ENCODE data around the gene TBC1D22A. TPM values are rescaled to one million over a fixed set of nuclear protein-coding genes. Genes with fewer than 3 reads are reported as not detected.

TBC1D22A gene
- total RNA-seq, 8 experiments from 2014 or later = 6.6 to 31.4 (median 12.3) TPM

DNA sequence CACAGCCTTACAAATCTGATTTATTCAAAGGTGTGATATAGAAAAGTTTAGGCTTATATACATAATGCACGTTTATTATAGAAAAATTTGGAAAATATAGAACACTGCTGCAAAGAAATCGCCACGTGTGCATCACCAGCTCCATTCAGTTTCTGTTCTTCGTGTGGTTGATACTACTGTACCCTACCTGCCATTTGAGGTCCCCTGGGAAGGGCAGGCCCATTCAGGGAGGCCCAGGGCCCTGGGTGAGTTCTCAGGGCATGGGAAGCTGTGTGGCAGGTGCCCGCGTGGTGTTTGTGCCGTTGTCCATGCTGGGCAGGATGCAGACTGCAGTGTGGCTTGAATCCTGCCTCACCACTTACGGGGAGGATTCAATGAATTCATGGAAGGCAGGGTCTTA lies 60.8 kb downstream of the TBC1D22A start:
- no peak for ATAC-seq (replicated peaks in 6 of 8)

DNA sequence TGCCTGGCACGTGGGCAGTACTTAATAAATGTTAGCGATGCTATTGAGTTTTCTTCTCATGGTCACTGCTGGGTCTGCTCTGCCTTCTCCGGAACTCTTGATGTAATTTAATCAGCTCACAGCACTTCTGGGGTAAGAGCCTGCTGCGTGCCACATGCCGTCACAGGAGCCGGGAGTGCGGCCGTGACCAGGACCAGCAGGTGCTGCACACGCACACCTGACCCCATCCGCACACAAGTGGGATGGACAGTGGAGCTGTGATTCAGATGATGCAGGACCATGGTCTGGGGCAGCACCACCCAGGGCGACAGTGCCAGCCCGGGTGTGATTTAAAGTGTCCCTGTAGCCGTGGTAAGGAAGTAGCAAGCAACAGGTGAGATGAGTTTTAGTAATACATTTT lies 61.2 kb downstream of the TBC1D22A start:
- no peak for ATAC-seq (replicated peaks in 6 of 8)
- WGBS, 10 experiments = 57 to 100% (median 95%) methylated on average over 1 to 10 of the region's 13 CpGs; no CpG with 5 or more reads in 3 of the 10 experiments
- H3K27ac ChIP-seq = no peak overlapping the region
- in situ Hi-C loops (cut with MboI; ENCODE audit: low pct_unique_long_range_greater_than_20kb in 2 of 9, low sequenced_read_pairs in 9 of 9, unreplicated experiment in 9 of 9) = loop anchor here in 1 of 9 experiments (25.0 kb wide), 1 partner anchor 1664 kb away; a partner anchor contains a TSS
- H3K4me3 ChIP-seq = no peak overlapping the region
- no peaks in the 10 kb centered on the region for H3K4me1 ChIP-seq (replicated peaks in 1 of 2)

More for the DNA sequence above, 60.8 kb downstream of the TBC1D22A start:
- no peaks in the 10 kb centered on the region for H3K4me1 ChIP-seq (replicated peaks in 1 of 2)
- 80 to 100% (median 90%) methylated on average over 1 to 7 of the region's 8 CpGs; no CpG with 5 or more reads in 1 of the 10 experiments for WGBS, 10 experiments
- H3K27ac ChIP-seq = no peak overlapping the region
- H3K4me3 ChIP-seq = no peak overlapping the region
- in situ Hi-C loops (cut with MboI; ENCODE audit: low pct_unique_long_range_greater_than_20kb in 2 of 9, low sequenced_read_pairs in 9 of 9, unreplicated experiment in 9 of 9) = loop anchor here in 1 of 9 experiments (25.0 kb wide), 1 partner anchor 1664 kb away; a partner anchor contains a TSS

- 60 to 94% (median 88%) methylated on average over 1 to 7 of the region's 9 CpGs; no CpG with 5 or more reads in 5 of the 10 experiments for WGBS, 10 experiments
- in situ Hi-C loops (cut with MboI; ENCODE audit: low pct_unique_long_range_greater_than_20kb in 2 of 9, low sequenced_read_pairs in 9 of 9, unreplicated experiment in 9 of 9) = loop anchor here in 1 of 9 experiments (25.0 kb wide), 1 partner anchor 1663 kb away; a partner anchor contains a TSS
- H3K4me3 ChIP-seq = no peak overlapping the region
Observed at GRCh38 chr22:46824344-46824909, 62.0 kb downstream of the TBC1D22A start.

GRCh38 chr22:46824980-46825544 lies 62.6 kb downstream of the TBC1D22A start:
- in situ Hi-C loops (cut with MboI; ENCODE audit: low pct_unique_long_range_greater_than_20kb in 2 of 9, low sequenced_read_pairs in 9 of 9, unreplicated experiment in 9 of 9) = loop anchor here in 1 of 9 experiments (25.0 kb wide), 1 partner anchor 1662 kb away; a partner anchor contains a TSS
- Histone ChIP-seq H3K27ac (no peak overlapping the region), H3K4me3 (no peak overlapping the region), H3K4me1 (replicated peaks in 1 of 2) (peaks cover 0 to 8% of the 10 kb centered on the region in 2 donors)
- WGBS, 10 experiments = 85 to 100% (median 92%) methylated on average over 1 to 11 of the region's 12 CpGs; no CpG with 5 or more reads in 3 of the 10 experiments
- peak in 2 of 8 experiments; percentile 3 to 15 for ATAC-seq (replicated peaks in 6 of 8)

More at GRCh38 chr22:46824344-46824909, 62.0 kb downstream of the TBC1D22A start:
- ATAC-seq (replicated peaks in 6 of 8) = peak in 1 of 8 experiments; percentile 62
- Histone ChIP-seq H3K27ac (no peak overlapping the region), H3K4me1 (replicated peaks in 1 of 2) (peaks cover 0 to 5% of the 10 kb centered on the region in 2 donors)

DNA sequence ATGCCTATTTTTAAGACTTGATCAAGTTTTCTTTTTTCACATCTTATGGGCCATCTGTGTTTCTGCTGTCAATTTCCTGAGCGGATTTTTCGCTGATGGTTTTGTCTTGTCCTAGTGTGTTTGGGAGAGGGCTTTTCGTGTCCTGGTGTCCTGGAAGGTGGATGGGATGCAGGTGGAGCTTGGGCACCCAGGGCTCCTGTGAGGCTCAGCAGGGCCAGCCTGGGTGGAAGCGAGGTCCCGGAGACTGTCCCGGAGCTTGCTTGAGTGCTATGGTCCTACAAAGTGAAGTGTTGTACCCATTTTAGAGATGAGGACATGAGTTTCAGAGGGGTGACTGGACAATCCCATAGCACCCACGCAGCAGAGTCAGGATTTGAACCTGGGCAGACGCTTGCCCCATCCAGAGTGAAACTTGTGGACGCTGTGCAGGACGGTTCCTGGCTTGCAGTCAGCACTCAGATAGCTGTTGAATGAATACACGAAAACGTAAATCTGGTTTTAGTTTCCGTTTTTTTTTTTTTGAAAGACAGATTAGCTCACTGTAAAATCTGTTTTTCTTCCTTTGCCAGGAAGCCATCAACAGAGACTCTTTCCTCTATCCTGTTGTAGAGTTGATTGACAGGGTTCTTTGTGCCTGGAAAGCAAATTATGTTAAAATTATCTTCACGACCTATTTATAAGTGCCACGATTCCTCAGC lies 64.1 kb downstream of the TBC1D22A start:
- no peak for ATAC-seq (replicated peaks in 6 of 8)
- in situ Hi-C loops (cut with MboI; ENCODE audit: low pct_unique_long_range_greater_than_20kb in 2 of 9, low sequenced_read_pairs in 9 of 9, unreplicated experiment in 9 of 9) = no loop called here
- no peak overlapping the region for H3K4me3 ChIP-seq
- H3K4me1 ChIP-seq (replicated peaks in 1 of 2) = peaks cover 0 to 8% of the 10 kb centered on the region in 2 donors
- H3K27ac ChIP-seq = no peak overlapping the region
- WGBS, 10 experiments = 74 to 98% (median 90%) methylated on average over 4 to 11 of the region's 15 CpGs; no CpG with 5 or more reads in 1 of the 10 experiments

DNA sequence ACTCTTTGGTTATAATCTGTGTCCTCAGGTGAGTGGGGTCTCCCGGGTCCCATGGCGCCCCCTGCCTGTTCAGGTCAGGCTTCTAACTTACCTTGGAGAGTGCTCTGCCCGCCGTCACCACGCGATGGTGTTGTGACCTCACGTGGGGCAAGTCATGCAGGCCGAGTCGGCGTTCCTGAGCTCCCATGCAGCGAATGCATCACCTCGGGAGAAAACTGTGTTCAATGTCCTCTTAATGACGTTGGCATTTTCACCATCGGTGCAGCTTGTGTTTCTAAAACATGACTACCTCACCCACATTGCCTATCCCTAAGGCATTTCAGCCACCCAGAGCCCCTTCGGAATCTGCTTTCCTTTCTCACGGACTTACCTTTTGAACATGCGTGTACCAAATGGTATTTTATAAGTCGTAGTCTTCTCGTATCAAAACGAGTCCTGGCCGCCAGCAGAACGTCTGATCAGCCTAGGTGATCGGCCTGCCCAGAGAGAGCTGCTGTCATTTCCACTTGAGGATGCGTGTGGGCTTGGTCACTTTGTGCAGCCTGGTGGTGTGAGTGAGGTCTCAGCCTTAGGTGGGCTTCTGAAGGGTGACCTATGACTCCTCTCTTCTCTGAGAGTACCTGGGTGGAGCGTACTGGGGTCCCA lies 64.8 kb downstream of the TBC1D22A start:
- WGBS, 10 experiments = 82 to 100% (median 92%) methylated on average over 1 to 19 of the region's 25 CpGs; no CpG with 5 or more reads in 2 of the 10 experiments
- ATAC-seq (replicated peaks in 6 of 8) = no peak
- Histone ChIP-seq H3K4me3 (no peak overlapping the region), H3K27ac (no peak overlapping the region), H3K4me1 (replicated peaks in 1 of 2) (peaks cover 0 to 8% of the 10 kb centered on the region in 2 donors)
- in situ Hi-C loops (cut with MboI; ENCODE audit: low pct_unique_long_range_greater_than_20kb in 2 of 9, low sequenced_read_pairs in 9 of 9, unreplicated experiment in 9 of 9) = no loop called here

- 83 to 100% (median 100%) methylated on average over 1 to 7 of the region's 12 CpGs; no CpG with 5 or more reads in 2 of the 10 experiments for WGBS, 10 experiments
- in situ Hi-C loops (cut with MboI; ENCODE audit: low pct_unique_long_range_greater_than_20kb in 2 of 9, low sequenced_read_pairs in 9 of 9, unreplicated experiment in 9 of 9) = no loop called here
- H3K4me3 ChIP-seq = no peak overlapping the region
- no peak overlapping the region for H3K27ac ChIP-seq
- peaks cover 0 to 8% of the 10 kb centered on the region in 2 donors for H3K4me1 ChIP-seq (replicated peaks in 1 of 2)
- ATAC-seq (replicated peaks in 6 of 8) = no peak
Observed at GRCh38 chr22:46827781-46828180, 65.3 kb downstream of the TBC1D22A start.

DNA sequence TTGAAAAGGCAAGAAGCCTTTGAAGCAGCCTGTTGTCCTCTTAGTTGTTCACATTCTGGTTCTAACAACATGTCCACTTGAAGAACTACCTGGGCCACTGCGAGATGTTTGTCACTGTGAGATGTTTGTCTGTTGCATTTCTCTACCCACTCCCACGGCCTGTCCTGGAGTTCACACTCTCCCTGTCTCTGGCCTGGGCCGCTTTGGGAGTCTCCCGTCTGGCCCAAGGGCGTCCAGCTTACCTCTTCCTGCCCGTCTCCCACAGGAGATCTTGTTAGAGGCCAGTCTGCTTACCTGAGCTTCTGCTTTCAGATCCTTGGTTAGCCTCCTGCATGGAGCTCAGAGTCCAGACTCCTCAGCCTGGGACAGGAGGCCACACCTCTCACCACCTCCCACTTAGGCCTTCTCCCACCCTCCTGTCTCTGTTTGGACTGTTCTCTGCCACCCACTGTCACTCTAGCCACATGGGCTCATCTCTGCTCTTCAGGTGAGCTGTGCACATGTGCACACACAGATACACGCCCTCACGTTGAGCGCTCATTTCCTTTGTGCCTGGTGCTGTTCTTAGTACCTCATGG lies 66.0 kb downstream of the TBC1D22A start:
- WGBS, 10 experiments = 65 to 100% (median 94%) methylated on average over 1 to 4 of the region's 9 CpGs; no CpG with 5 or more reads in 3 of the 10 experiments
- peaks cover 0 to 8% of the 10 kb centered on the region in 2 donors for H3K4me1 ChIP-seq (replicated peaks in 1 of 2)
- no peak overlapping the region for H3K4me3 ChIP-seq
- ATAC-seq (replicated peaks in 6 of 8) = no peak
- in situ Hi-C loops (cut with MboI; ENCODE audit: low pct_unique_long_range_greater_than_20kb in 2 of 9, low sequenced_read_pairs in 9 of 9, unreplicated experiment in 9 of 9) = no loop called here
- no peak overlapping the region for H3K27ac ChIP-seq

DNA sequence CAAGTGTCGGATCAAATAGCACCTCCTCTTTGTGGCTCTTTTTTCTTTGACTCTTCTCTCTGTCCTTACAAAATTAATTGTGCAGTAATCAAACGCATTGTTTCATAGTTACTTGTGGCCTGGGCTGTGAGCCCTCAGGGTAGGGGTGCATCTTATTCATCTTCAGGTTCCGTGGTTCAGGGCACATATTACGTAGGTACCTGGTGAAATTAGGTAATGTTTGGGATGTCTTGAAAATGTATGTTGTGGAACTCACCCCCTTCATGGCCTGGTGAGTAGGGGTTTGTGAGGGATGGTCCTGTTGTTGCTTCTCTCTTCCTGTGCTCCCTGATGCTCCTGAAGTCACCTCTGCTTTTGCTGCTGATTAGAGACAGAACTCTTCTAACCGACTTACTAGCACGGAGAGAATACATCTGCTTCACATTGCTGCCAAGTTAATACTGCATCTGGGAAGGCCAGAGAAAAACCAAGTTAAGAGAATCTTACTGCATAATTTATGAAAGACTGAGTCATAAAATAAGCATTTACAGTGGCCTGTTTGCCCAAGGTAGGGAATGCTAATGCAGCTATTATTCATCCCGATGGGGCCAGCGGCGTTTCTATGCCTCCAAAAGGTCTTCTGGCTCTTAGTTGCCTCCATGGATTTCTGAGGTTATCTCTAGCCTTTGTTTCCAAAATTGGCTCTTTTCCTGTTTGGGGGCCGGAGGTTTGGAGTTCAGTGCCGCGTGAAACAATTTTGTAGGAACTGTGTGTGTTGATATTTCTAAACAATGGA lies 66.9 kb downstream of the TBC1D22A start:
- WGBS, 10 experiments = 0 to 85% (median 35%) methylated on average over 3 to 10 of the region's 12 CpGs; no CpG with 5 or more reads in 2 of the 10 experiments
- peak; percentile 61 to 89 (median 68) for ATAC-seq (replicated peaks in 6 of 8)
- H3K4me3 ChIP-seq = no peak overlapping the region
- no peak overlapping the region for H3K27ac ChIP-seq
- peaks cover 0 to 8% of the 10 kb centered on the region in 2 donors for H3K4me1 ChIP-seq (replicated peaks in 1 of 2)
- in situ Hi-C loops (cut with MboI; ENCODE audit: low pct_unique_long_range_greater_than_20kb in 2 of 9, low sequenced_read_pairs in 9 of 9, unreplicated experiment in 9 of 9) = no loop called here

GRCh38 chr22:46829941-46830715 lies 67.7 kb downstream of the TBC1D22A start:
- in situ Hi-C loops (cut with MboI; ENCODE audit: low pct_unique_long_range_greater_than_20kb in 2 of 9, low sequenced_read_pairs in 9 of 9, unreplicated experiment in 9 of 9) = no loop called here
- H3K4me1 ChIP-seq (replicated peaks in 1 of 2) = peaks cover 0 to 8% of the 10 kb centered on the region in 2 donors
- peak; percentile 51 to 77 (median 68) for ATAC-seq (replicated peaks in 6 of 8)
- H3K4me3 ChIP-seq = no peak overlapping the region
- H3K27ac ChIP-seq = no peak overlapping the region
- 0 to 100% (median 82%) methylated on average over 1 to 7 of the region's 15 CpGs; no CpG with 5 or more reads in 1 of the 10 experiments for WGBS, 10 experiments

- H3K27ac ChIP-seq = no peak overlapping the region
- H3K4me1 ChIP-seq (replicated peaks in 1 of 2) = peaks cover 0 to 8% of the 10 kb centered on the region in 2 donors
- 59 to 100% (median 98%) methylated on average over 1 to 8 of the region's 8 CpGs; no CpG with 5 or more reads in 3 of the 10 experiments for WGBS, 10 experiments
- peak in 2 of 8 experiments; percentile 51 to 67 for ATAC-seq (replicated peaks in 6 of 8)
- in situ Hi-C loops (cut with MboI; ENCODE audit: low pct_unique_long_range_greater_than_20kb in 2 of 9, low sequenced_read_pairs in 9 of 9, unreplicated experiment in 9 of 9) = no loop called here
- no peak overlapping the region for H3K4me3 ChIP-seq
Observed at GRCh38 chr22:46830841-46831240, 68.4 kb downstream of the TBC1D22A start.

Measured in motor neuron (in vitro differentiated cells).